Effector memory CD8-positive, alpha-beta T cell (primary cell): Measurements from ENCODE around the gene TSC22D4.
A peak's percentile ranks its signal among the peaks of the same experiment; 100 is the strongest.

ENCODE experiments used
- ATAC-seq: fragments of 150-1000 bp; cut with Tn5 transposase; replicated peaks from 2 replicates; pipeline ENCODE4 v1.10.0; 2021; ENCODE audit warnings: mild to moderate bottlenecking, moderate library complexity
- DNase-seq, 3 experiments: peaks; one replicate each; pipeline ENCODE4 v3.0.0; 2021
- H3K27ac Mint-ChIP-seq, 2 donors: one replicate each; pipeline ENCODE4 v1.8.0; 2022; ENCODE audit warnings: mild to moderate bottlenecking in 2 of 2, mixed read lengths in 2 of 2, moderate library complexity in 2 of 2
- H3K27me3 Mint-ChIP-seq, 2 donors: one replicate each; pipeline ENCODE4 v1.8.0; 2022; ENCODE audit warnings: mixed read lengths in 2 of 2
- H3K36me3 Mint-ChIP-seq: one replicate; pipeline ENCODE4 v1.8.0; 2022; ENCODE audit warnings: mild to moderate bottlenecking, moderate library complexity, mixed read lengths; ENCODE audit not compliant: insufficient read depth
- H3K4me1 Mint-ChIP-seq, 2 donors: one replicate each; pipeline ENCODE4 v1.8.0; 2022; ENCODE audit warnings: low read depth in 2 of 2, mixed read lengths in 2 of 2
- H3K4me3 Mint-ChIP-seq, 2 donors: one replicate each; pipeline ENCODE4 v1.8.0; 2022; ENCODE audit warnings: mild to moderate bottlenecking in 2 of 2, mixed read lengths in 2 of 2, moderate library complexity in 2 of 2
- H3K9me3 Mint-ChIP-seq, 2 donors: one replicate each; pipeline ENCODE4 v1.8.0; 2022; ENCODE audit warnings: mixed read lengths in 2 of 2

TSC22D4 gene

DNA sequence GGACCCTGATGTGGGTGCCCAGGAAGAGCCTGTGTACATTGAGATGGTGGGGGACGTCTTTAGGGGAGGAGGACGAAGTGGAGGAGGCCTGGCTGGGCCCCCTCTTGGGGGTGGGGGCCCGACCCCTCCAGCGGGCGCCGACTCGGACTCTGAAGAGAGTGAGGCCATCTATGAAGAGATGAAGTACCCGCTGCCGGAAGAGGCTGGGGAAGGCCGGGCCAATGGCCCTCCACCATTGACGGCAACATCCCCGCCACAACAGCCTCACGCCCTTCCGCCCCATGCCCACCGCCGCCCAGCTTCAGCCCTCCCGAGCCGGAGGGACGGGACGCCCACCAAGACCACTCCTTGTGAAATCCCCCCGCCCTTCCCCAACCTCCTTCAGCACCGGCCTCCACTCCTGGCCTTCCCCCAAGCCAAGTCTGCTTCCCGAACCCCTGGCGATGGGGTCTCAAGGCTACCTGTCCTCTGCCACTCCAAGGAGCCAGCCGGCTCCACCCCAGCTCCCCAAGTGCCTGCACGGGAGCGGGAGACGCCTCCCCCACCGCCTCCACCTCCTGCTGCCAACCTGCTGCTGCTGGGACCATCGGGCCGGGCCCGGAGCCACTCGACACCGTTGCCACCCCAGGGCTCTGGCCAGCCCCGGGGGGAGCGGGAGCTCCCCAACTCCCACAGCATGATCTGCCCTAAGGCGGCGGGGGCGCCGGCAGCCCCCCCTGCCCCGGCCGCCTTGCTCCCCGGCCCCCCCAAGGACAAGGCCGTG is 9.5 kb upstream of the TSC22D4 start:
- H3K27me3 Mint-ChIP-seq, result peaks cover 0 to 4% of the 10 kb centered on the region in 2 donors
- no peak for ATAC-seq

GRCh38 chr7:100486753-100487446 is 7.9 kb upstream of the TSC22D4 start:
- Mint-ChIP-seq H3K4me1 (peaks cover 10 to 18% of the 10 kb centered on the region in 2 donors), H3K27me3 (no peaks in the 10 kb centered on the region), H3K9me3 (no peaks in the 10 kb centered on the region), H3K36me3 (peaks cover 5% of the 10 kb centered on the region), H3K27ac (no peak overlapping the region), H3K4me3 (no peak overlapping the region)
- ATAC-seq, result no peak
- DNase-seq, result no peak

More for the DNA sequence above, 9.5 kb upstream of the TSC22D4 start:
- Mint-ChIP-seq H3K27ac (no peak overlapping the region), H3K36me3 (peaks cover 5% of the 10 kb centered on the region), H3K4me3 (no peak overlapping the region), H3K4me1 (peaks cover 14% of the 10 kb centered on the region in 2 donors), H3K9me3 (no peaks in the 10 kb centered on the region)
- DNase-seq, result no peak

GRCh38 chr7:100486111-100486636 is 7.2 kb upstream of the TSC22D4 start:
- peaks cover 5% of the 10 kb centered on the region for H3K36me3 Mint-ChIP-seq
- H3K4me3 Mint-ChIP-seq, result no peak overlapping the region
- H3K4me1 Mint-ChIP-seq, result peaks cover 10 to 20% of the 10 kb centered on the region in 2 donors
- no peak overlapping the region for H3K27ac Mint-ChIP-seq
- ATAC-seq (no peak), DNase-seq (no peak)
- no peaks in the 10 kb centered on the region for H3K9me3 Mint-ChIP-seq
- no peaks in the 10 kb centered on the region for H3K27me3 Mint-ChIP-seq

DNA sequence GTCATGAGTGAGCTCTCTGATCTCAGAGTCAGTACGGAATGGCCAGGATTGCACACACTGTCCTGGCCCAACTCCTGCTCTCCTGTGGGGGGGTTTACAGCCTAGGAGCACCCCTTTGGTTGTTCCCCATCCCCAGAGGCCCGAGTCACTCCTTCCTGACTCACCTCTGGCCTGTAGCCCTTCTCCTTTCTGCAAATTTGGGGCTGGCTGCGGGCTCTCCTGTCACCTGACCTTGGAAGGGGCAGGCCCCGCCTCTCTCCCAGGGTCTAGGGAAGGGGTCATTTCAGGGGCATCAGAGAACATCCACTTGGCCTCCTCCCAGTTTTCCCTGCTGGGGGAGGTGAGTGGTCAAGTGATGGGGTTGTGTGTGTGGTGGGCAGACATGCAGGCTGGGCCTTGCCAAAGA is 6.5 kb upstream of the TSC22D4 start:
- Mint-ChIP-seq H3K9me3 (no peaks in the 10 kb centered on the region), H3K4me3 (no peak overlapping the region)

GRCh38 chr7:100484673-100485045 is 5.6 kb upstream of the TSC22D4 start:
- peaks cover 10 to 20% of the 10 kb centered on the region in 2 donors for H3K4me1 Mint-ChIP-seq
- DNase-seq (no peak), ATAC-seq (no peak)
- H3K36me3 Mint-ChIP-seq, result peaks cover under 1% of the 10 kb centered on the region
- H3K4me3 Mint-ChIP-seq, result peak overlapping the region; percentile 6 to 49
- H3K27ac Mint-ChIP-seq, result peak overlapping the region in 1 of 2 donors; percentile 57
- no peaks in the 10 kb centered on the region for H3K9me3 Mint-ChIP-seq
- no peaks in the 10 kb centered on the region for H3K27me3 Mint-ChIP-seq

More for the DNA sequence above, 6.5 kb upstream of the TSC22D4 start:
- H3K36me3 Mint-ChIP-seq, result peaks cover 5% of the 10 kb centered on the region
- peak overlapping the region in 1 of 2 donors; percentile 57 for H3K27ac Mint-ChIP-seq
- no peak for DNase-seq
- peaks cover 10 to 20% of the 10 kb centered on the region in 2 donors for H3K4me1 Mint-ChIP-seq
- ATAC-seq, result no peak
- H3K27me3 Mint-ChIP-seq, result no peaks in the 10 kb centered on the region

GRCh38 chr7:100483722-100484672 is 5.0 kb upstream of the TSC22D4 start, which contains the start of gene NYAP1:
NYAP1 (plus strand) TSS chr7:100483927; CDS start chr7:100485312, 1,385 bp downstream.
- peak within 1 kb of the TSS; percentile 57 to 83 for H3K27ac Mint-ChIP-seq

DNA sequence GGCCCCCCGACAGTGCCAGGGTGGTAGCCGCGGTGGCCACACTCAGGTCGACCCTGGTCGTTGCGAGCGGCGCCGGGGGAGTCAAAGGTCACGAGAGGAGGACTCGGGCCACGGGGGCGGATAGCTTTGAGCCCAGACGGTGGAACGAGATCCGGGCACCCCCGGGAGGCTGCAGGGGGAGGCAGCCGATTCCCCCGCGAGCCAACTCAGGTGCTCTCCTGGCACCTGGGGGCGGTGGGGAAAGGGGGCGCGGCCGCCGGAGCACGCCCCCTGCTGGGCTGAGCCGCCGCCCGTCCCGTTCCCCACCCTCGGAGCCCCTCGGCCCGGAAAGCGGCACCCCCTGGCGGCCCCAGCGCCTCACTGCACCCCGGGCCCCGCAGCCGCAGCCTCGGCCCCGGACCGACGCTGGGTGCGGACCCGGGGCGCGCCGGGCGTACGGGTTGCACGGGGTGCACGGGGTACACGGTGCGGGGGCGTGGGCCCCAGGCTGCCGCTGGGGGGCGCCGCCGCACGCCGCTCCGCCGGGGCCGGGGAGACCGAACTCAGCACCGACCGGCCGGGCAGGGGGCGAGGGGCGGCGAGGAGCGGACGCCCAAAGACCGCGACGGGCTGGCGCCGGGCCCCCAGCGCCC is 4.2 kb upstream of the TSC22D4 start:
- ATAC-seq, result peak; percentile 68
- DNase-seq, result peak; percentile 83 to 86 (median 83)
- H3K36me3 Mint-ChIP-seq, result peaks cover 9% of the 10 kb centered on the region
- H3K27me3 Mint-ChIP-seq, result no peaks in the 10 kb centered on the region
- no peaks in the 10 kb centered on the region for H3K9me3 Mint-ChIP-seq
- peak overlapping the region; percentile 55 to 83 for H3K27ac Mint-ChIP-seq
- H3K4me3 Mint-ChIP-seq, result peak overlapping the region; percentile 86 to 89
- peaks cover 10 to 20% of the 10 kb centered on the region in 2 donors for H3K4me1 Mint-ChIP-seq

More at GRCh38 chr7:100483722-100484672, 5.0 kb upstream of the TSC22D4 start, which contains the start of gene NYAP1:
- peaks cover 10 to 20% of the 10 kb centered on the region in 2 donors for H3K4me1 Mint-ChIP-seq
- no peaks in the 10 kb centered on the region for H3K9me3 Mint-ChIP-seq
- H3K27me3 Mint-ChIP-seq, result no peaks in the 10 kb centered on the region
- H3K36me3 Mint-ChIP-seq, result peaks cover 2% of the 10 kb centered on the region
- peak within 1 kb of the TSS; percentile 86 to 89 for H3K4me3 Mint-ChIP-seq
- ATAC-seq (peak; percentile 41), DNase-seq (peak; percentile 25 to 42 (median 27))

DNA sequence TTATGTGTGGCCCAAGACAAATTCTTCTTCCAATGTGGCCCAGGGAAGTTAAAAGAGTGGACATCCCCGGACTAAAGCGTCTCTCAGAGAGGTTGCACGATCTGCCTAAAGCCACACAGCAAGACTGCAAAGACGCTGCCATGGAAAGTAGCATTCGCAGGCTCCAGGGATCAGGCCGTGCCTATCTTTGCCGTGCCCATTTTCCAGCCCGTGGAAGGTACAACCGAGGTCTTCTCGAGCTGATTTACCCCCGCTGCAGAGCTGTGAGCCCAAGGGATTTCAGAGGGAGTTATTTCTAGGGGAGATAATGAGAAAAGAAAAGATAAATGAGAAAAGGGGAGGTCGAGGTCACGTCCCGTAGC is 3.7 kb upstream of the TSC22D4 start:
- Mint-ChIP-seq H3K4me3 (peak overlapping the region; percentile 86 to 89), H3K36me3 (peaks cover 14% of the 10 kb centered on the region), H3K4me1 (peaks cover 10 to 22% of the 10 kb centered on the region in 2 donors), H3K27me3 (no peaks in the 10 kb centered on the region), H3K27ac (peak overlapping the region; percentile 55 to 83), H3K9me3 (no peaks in the 10 kb centered on the region)
- DNase-seq (no peak), ATAC-seq (no peak)

GRCh38 chr7:100481466-100481865 is 2.5 kb upstream of the TSC22D4 start:
- peak overlapping the region in 1 of 2 donors; percentile 35 for H3K27ac Mint-ChIP-seq
- H3K27me3 Mint-ChIP-seq, result no peaks in the 10 kb centered on the region
- H3K36me3 Mint-ChIP-seq, result peaks cover 25% of the 10 kb centered on the region
- no peaks in the 10 kb centered on the region for H3K9me3 Mint-ChIP-seq
- H3K4me1 Mint-ChIP-seq, result peaks cover 19 to 31% of the 10 kb centered on the region in 2 donors
- peak overlapping the region; percentile 4 to 42 for H3K4me3 Mint-ChIP-seq
- ATAC-seq (no peak), DNase-seq (no peak)

GRCh38 chr7:100477871-100478267 is 1.1 kb downstream of the TSC22D4 start:
- ATAC-seq (no peak), DNase-seq (no peak)
- Mint-ChIP-seq H3K4me3 (peak overlapping the region; percentile 82 to 83), H3K27me3 (no peaks in the 10 kb centered on the region), H3K4me1 (peaks cover 42 to 50% of the 10 kb centered on the region in 2 donors), H3K9me3 (no peaks in the 10 kb centered on the region), H3K36me3 (peaks cover 59% of the 10 kb centered on the region), H3K27ac (peak overlapping the region; percentile 81 to 92)

- Mint-ChIP-seq H3K4me3 (peak overlapping the region; percentile 82 to 83), H3K36me3 (peaks cover 62% of the 10 kb centered on the region), H3K9me3 (no peaks in the 10 kb centered on the region), H3K4me1 (peaks cover 38 to 46% of the 10 kb centered on the region in 2 donors), H3K27ac (peak overlapping the region; percentile 81 to 92), H3K27me3 (no peaks in the 10 kb centered on the region)
- no peak for ATAC-seq
- DNase-seq, result peak; percentile 40 to 46 (median 42)
These were observed 1.8 kb downstream of the TSC22D4 start for GRCh38 chr7:100476903-100477870.
